Loucy (cell line): ENCODE data around the gene DNAH5.

Experiments
- EZH2phosphoT487 ChIP-seq: fragments of 200-600 bp; IDR thresholded peaks from 2 replicates; pipeline ENCODE4 v1.6.1; 2018; ENCODE audit warnings: antibody characterized with exemption, mild to moderate bottlenecking, moderate library complexity, borderline replicate concordance
- TF ChIP-seq, protein P1 (sequence below): fragments of 200-600 bp; sonication (generic); conservative IDR thresholded peaks from 2 replicates; pipeline ENCODE4 v1.5.1; 2014; ENCODE audit warnings: mild to moderate bottlenecking, antibody characterized with exemption, low read length

DNA sequence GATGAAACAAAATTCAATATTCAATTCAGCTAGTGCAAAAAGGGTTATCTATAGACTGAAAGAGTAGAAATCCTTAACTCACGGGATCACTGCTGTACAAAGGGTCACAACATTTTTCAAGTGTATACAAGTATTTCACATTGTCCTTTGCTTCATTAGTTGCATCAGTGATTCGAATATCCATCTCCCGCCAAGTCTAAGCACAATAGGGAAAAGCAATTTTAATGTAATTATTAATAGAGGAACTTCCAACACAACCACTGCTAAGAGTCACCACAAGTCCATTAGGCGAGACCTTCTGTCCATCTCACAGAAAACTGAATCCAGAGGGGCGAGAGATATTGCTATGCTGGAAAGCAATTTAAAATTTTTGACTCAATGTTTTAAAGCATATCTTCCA lies 27.4 kb downstream of the DNAH5 start:
- TF ChIP-seq, protein P1, sequence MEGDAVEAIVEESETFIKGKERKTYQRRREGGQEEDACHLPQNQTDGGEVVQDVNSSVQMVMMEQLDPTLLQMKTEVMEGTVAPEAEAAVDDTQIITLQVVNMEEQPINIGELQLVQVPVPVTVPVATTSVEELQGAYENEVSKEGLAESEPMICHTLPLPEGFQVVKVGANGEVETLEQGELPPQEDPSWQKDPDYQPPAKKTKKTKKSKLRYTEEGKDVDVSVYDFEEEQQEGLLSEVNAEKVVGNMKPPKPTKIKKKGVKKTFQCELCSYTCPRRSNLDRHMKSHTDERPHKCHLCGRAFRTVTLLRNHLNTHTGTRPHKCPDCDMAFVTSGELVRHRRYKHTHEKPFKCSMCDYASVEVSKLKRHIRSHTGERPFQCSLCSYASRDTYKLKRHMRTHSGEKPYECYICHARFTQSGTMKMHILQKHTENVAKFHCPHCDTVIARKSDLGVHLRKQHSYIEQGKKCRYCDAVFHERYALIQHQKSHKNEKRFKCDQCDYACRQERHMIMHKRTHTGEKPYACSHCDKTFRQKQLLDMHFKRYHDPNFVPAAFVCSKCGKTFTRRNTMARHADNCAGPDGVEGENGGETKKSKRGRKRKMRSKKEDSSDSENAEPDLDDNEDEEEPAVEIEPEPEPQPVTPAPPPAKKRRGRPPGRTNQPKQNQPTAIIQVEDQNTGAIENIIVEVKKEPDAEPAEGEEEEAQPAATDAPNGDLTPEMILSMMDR: no peak
- no peak for TF ChIP-seq EZH2phosphoT487
